GM10266 (cell line): ENCODE data around the gene TIMM9.

ENCODE experiments used
- DNase-seq: peaks from one replicate; pipeline ENCODE4 v3.0.0; 2012; ENCODE audit errors: extremely low spot score
- CTCF ChIP-seq: IDR thresholded peaks from 2 replicates; pipeline ENCODE4 v1.5.1; 2012; ENCODE audit warnings: mild to moderate bottlenecking, low read depth; ENCODE audit not compliant: control insufficient read depth, insufficient read depth; ENCODE audit errors: missing control alignments

Gene TIMM9

DNA sequence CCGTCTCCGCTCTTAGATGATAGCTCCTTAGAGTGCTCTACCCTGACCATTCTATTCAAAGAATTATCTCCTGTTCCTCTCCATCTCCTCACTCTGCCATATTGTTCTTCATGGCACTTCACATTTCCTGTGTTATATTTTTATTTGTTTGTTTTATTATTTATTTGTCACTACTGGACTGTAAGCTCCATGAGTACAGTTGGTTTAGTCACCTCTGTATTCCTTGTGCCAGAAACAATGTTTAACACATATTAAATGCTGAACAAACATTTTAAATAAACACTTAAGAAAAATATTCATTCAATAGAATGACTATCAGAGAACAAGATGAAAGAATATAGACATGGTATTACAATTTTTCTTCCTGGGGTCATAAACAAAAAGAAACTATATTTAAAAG, 35.8 kb upstream of the TIMM9 start:
- no peak for TF ChIP-seq CTCF
- DNase-seq = no peak

DNA sequence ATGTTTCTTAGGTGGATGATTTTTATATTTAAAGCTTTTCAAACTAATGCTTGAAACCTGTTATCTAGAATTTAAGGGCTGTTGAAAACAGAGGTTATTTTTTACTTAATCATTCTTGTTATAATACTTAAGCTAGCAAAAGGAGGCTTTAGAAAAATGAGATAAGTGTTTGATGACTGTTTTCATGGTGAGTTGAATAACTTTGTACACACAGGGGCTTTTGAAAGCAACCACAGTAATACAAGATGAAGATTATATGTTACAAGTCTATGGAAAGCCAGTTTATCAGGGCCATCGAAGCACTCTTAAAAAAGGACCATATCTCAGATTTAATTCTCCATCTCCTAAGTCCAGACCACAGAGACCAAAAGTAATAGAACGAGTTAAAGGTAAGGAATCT, 33.4 kb upstream of the TIMM9 start:
- no peak for DNase-seq

DNA sequence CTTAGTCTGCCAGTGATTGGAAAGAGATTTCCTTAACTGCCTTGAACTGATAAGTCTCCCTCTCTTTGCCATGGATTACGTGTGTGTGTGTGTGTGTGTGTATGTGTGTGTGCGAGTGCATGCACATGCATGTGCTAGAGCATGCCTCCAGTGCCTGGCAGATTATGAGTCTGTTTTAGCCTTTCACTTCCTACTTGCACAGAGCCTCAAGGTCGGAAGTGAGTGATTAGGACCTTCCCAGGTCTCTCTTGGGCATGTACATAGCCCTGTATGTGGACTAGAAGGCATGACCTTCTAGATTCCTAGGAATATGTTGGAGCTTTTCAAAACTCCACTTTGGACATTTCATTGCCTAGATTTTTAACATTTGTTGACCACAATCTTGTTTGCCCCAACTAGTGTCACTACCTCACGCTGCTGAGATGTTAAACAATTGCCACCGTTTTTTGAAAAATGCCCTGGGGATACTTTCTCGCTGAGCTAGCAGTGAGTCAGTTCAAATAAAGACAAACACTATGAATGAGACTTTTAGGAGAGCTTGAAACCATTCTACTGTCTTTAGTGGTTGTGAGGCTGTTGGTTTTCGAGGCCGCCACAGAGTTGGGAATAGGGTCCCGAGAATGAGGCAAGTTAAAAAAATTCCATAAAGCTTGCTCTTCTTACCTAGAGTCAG, 28.4 kb upstream of the TIMM9 start:
- TF ChIP-seq CTCF = no peak
- no peak for DNase-seq

More for the DNA sequence above, 33.4 kb upstream of the TIMM9 start:
- no peak for TF ChIP-seq CTCF

GRCh38 chr14:58444627-58445026, 17.3 kb upstream of the TIMM9 start:
- DNase-seq = no peak
- no peak for TF ChIP-seq CTCF

GRCh38 chr14:58439476-58439875, 12.1 kb upstream of the TIMM9 start:
- TF ChIP-seq CTCF = no peak
- DNase-seq = no peak

- TF ChIP-seq CTCF = no peak
- DNase-seq = no peak
Measured at GRCh38 chr14:58430156-58430555, 2.8 kb upstream of the TIMM9 start.

DNA sequence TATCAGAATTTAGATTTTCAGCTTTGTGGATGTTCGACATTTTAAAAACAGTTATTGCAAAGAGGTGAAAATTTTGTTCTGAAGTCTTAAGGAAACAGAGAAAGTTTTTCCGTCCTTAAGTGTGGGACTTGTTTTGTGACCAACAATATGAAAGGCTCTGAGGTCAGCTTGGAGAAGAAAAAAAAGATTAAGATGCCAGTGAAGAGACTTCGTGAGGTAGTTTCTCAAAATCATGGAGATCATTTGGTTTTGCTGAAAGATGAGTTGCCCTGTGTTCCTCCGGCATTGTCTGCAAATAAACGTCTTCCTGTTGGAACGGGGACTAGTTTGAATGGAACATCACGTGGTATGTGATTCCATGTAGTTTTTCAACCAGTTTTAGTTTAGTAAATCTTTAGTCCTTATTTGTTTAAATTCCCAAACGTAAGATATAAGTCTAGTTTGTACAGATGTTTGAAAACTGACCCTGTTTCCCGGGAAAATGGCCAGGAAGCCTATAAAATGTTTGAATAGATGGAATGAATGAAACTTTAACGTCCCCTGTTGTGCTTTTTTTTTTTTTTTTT, 870 bp upstream of the TIMM9 start:
- DNase-seq = peak; percentile 8

More for the DNA sequence above, 870 bp upstream of the TIMM9 start:
- TF ChIP-seq CTCF = no peak
